HepG2 (cell line): Measurements from ENCODE around the gene STK38L. TPM values are rescaled to one million over a fixed set of nuclear protein-coding genes. Genes with fewer than 3 reads are reported as not detected.

ENCODE experiments used
- KAT8 ChIP-seq: IDR thresholded peaks from 2 replicates; pipeline ENCODE4 v1.6.1; 2016; ENCODE audit warnings: missing genetic modification reagents, missing compliant biosample characterization
- LRRFIP1 ChIP-seq: sonication (generic); formaldehyde crosslinking; conservative IDR thresholded peaks from 2 replicates; pipeline ENCODE4 v1.4.0; 2020; ENCODE audit warnings: missing genetic modification reagents
- MAZ ChIP-seq, 2 experiments: sonication (generic) in 1 of 2; formaldehyde crosslinking in 1 of 2; IDR thresholded peaks; 2 replicates each; pipeline versions ENCODE4 v1.5.0 to v1.6.1; 2012 to 2020; ENCODE audit warnings: low read depth in 2 of 2, mild to moderate bottlenecking in 2 of 2, borderline replicate concordance in 1 of 2, improper control_type of control experiment in 1 of 2, low read length in 1 of 2, missing genetic modification reagents in 1 of 2, moderate library complexity in 1 of 2
- REL ChIP-seq: sonication (generic); formaldehyde crosslinking; conservative IDR thresholded peaks from 2 replicates; pipeline ENCODE4 v1.8.0; 2022; ENCODE audit warnings: mild to moderate bottlenecking, missing genetic modification reagents, moderate library complexity
- REST ChIP-seq, 2 experiments: IDR thresholded peaks; 2 replicates each; pipeline ENCODE4 v1.6.1; 2011 to 2012; ENCODE audit warnings: low read length in 2 of 2, borderline replicate concordance in 1 of 2, low read depth in 1 of 2, mild to moderate bottlenecking in 1 of 2, moderate library complexity in 1 of 2
- RNF2 ChIP-seq: fragments of 450-650 bp; conservative IDR thresholded peaks from 2 replicates; pipeline ENCODE4 v1.6.1; 2016; ENCODE audit warnings: low read depth
- TRIM24 ChIP-seq: sonication (generic); formaldehyde crosslinking; IDR thresholded peaks from 2 replicates; pipeline ENCODE4 v1.8.0; 2022; ENCODE audit warnings: mild to moderate bottlenecking, missing genetic modification reagents
- ZBTB43 ChIP-seq: sonication (generic); formaldehyde crosslinking; conservative IDR thresholded peaks from 2 replicates; pipeline ENCODE4 v1.4.0; 2020; ENCODE audit warnings: missing genetic modification reagents
- ZFP82 ChIP-seq: sonication (generic); formaldehyde crosslinking; IDR thresholded peaks from 2 replicates; pipeline ENCODE4 v1.5.1; 2020; ENCODE audit warnings: mild to moderate bottlenecking, missing genetic modification reagents, borderline replicate concordance
- ZNF124 ChIP-seq: sonication (generic); formaldehyde crosslinking; IDR thresholded peaks from 2 replicates; pipeline ENCODE4 v1.4.0; 2020; ENCODE audit warnings: missing genetic modification reagents
- ZNF496 ChIP-seq: sonication (generic); formaldehyde crosslinking; IDR thresholded peaks from 2 replicates; pipeline ENCODE4 v1.8.1; 2023; ENCODE audit warnings: mild to moderate bottlenecking, moderate library complexity, missing genetic modification reagents; ENCODE audit not compliant: insufficient replicate concordance
- ZNF687 ChIP-seq: sonication (generic); formaldehyde crosslinking; IDR thresholded peaks from 2 replicates; pipeline ENCODE4 v1.5.1; 2020; ENCODE audit warnings: mild to moderate bottlenecking, missing genetic modification reagents, moderate library complexity
- ZSCAN25 ChIP-seq: sonication (generic); formaldehyde crosslinking; IDR thresholded peaks from 2 replicates; pipeline ENCODE4 v1.8.0; 2022; ENCODE audit warnings: mild to moderate bottlenecking, missing genetic modification reagents
- polyA plus RNA-seq, 8 experiments: library from polyadenylated mRNA; depleted of rRNA in 3 of 8; stranded (reverse) in 7 of 8; unstranded in 1 of 8; fragments of >200 nt; fragmentation: Illumina TruSeq in 4 of 8; extraction: Trizol in 4 of 8; gene quantifications; 2 replicates each; pipeline versions ENCODE4 v1.2.1 to v1.2.3, GENCODE V29; 2011 to 2016; ENCODE audit warnings: low read depth in 4 of 8, missing spikeins in 1 of 8, mixed read lengths in 1 of 8; ENCODE audit not compliant: insufficient read depth in 1 of 8
- total RNA-seq, 5 experiments: library from RNA; depleted of rRNA; stranded (reverse); fragments of >200 nt; fragmentation: Illumina TruSeq; extraction: Trizol; gene quantifications; 2 replicates each; pipeline ENCODE4 v1.2.3, GENCODE V29; 2016; ENCODE audit warnings: low read depth in 1 of 5
- TF ChIP-seq, protein P1 (sequence below): conservative IDR thresholded peaks from 2 replicates; pipeline ENCODE4 v1.6.1; 2018; ENCODE audit warnings: missing genetic modification reagents

Gene STK38L
- total and polyA plus RNA-seq, 2 of the 13 experiments (the other 11 are each of a cell fraction or from before 2014, with no cell fraction given): 6.1 to 26.4 TPM

GRCh38 chr12:27332714-27333402 is 88.8 kb downstream of the STK38L start, which contains the start of gene BMAL2 (continued):
- TF ChIP-seq, protein P1, sequence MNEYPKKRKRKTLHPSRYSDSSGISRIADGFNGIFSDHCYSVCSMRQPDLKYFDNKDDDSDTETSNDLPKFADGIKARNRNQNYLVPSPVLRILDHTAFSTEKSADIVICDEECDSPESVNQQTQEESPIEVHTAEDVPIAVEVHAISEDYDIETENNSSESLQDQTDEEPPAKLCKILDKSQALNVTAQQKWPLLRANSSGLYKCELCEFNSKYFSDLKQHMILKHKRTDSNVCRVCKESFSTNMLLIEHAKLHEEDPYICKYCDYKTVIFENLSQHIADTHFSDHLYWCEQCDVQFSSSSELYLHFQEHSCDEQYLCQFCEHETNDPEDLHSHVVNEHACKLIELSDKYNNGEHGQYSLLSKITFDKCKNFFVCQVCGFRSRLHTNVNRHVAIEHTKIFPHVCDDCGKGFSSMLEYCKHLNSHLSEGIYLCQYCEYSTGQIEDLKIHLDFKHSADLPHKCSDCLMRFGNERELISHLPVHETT (CRISPR knock-in tag): no peak
- TF ChIP-seq TRIM24 (no peak), LRRFIP1 (CRISPR knock-in tag) (no peak), REST (IDR thresholded peaks at IDR 0.05; ENCODE audit: borderline replicate concordance in 1 of 2, low read depth in 1 of 2, low read length in 2 of 2) (no peak), ZBTB43 (CRISPR knock-in tag) (no peak), ZNF687 (CRISPR knock-in tag) (peak; percentile 67; the same call in 1 of the 2 replicates), ZSCAN25 (CRISPR knock-in tag) (no peak), ZNF124 (CRISPR knock-in tag) (no peak), REL (no peak), KAT8 (no peak), ZNF496 (CRISPR knock-in tag) (no peak), RNF2 (0 out of 2 replicates have a peak, but pooled peaks have one; percentile 64), MAZ (IDR thresholded peaks at IDR 0.05; ENCODE audit: borderline replicate concordance, low read depth, low read length) (no peak), MAZ (CRISPR knock-in tag; IDR thresholded peaks at IDR 0.05; ENCODE audit: low read depth) (peak; percentile 24; the same call in 1 of the 2 replicates), ZFP82 (CRISPR knock-in tag) (peak; percentile 73; the same call in 1 of the 2 replicates)
